CD4-positive, alpha-beta memory T cell (primary cell): Measurements from ENCODE around the gene HOMER1. TPM values are rescaled to one million over a fixed set of nuclear protein-coding genes. Genes with fewer than 3 reads are reported as not detected.

ENCODE experiments used
- CTCF ChIA-PET: fragments of 350-600 bp; sonication (Branson Sonifier 250); formaldehyde crosslinking; loops from one replicate; lab custom pipeline; 2021; ENCODE audit warnings: inconsistent platforms; ENCODE audit not compliant: partially characterized antibody; lab: Charles Lee
- POLR2A ChIA-PET: fragments of 350-600 bp; sonication (Branson Sonifier 250); formaldehyde crosslinking; loops from one replicate; lab custom pipeline; 2021; ENCODE audit not compliant: partially characterized antibody; lab: Charles Lee
- DNase-seq, 5 donors: peaks; one replicate each; pipeline versions ENCODE4 v3.0.0 to v3.0.0-alpha.2; 2020 to 2022; ENCODE audit warnings: mixed read lengths in 1 of 5
- H3K27ac ChIP-seq: one replicate; pipeline ENCODE4 v1.7.0; 2013; ENCODE audit warnings: low read depth, low read length
- H3K27me3 ChIP-seq: 2 replicates; pipeline ENCODE4 v1.7.0; 2013; ENCODE audit warnings: mild to moderate bottlenecking, low read length, moderate library complexity; ENCODE audit not compliant: insufficient read depth
- H3K36me3 ChIP-seq: 2 replicates; pipeline ENCODE4 v1.7.0; 2013; ENCODE audit warnings: mild to moderate bottlenecking, low read length, moderate library complexity; ENCODE audit not compliant: insufficient read depth
- H3K4me1 ChIP-seq: 2 replicates; pipeline ENCODE4 v1.7.0; 2013; ENCODE audit warnings: mild to moderate bottlenecking, low read length, moderate library complexity; ENCODE audit not compliant: insufficient read depth
- H3K4me3 ChIP-seq, 2 donors: one replicate each; pipeline ENCODE4 v1.7.0; 2013; ENCODE audit warnings: low read length in 2 of 2, mild to moderate bottlenecking in 1 of 2
- H3K9me3 ChIP-seq, 2 donors: one replicate each; pipeline ENCODE4 v1.7.0; 2013; ENCODE audit warnings: low read length in 2 of 2, control low read depth in 1 of 2; ENCODE audit not compliant: control insufficient read depth in 1 of 2
- H3K27ac Mint-ChIP-seq, 7 donors: one replicate each; pipeline ENCODE4 v1.8.0; 2020 to 2021; ENCODE audit warnings: mixed read lengths in 7 of 7, mild to moderate bottlenecking in 6 of 7, inconsistent platforms in 3 of 7, moderate library complexity in 3 of 7
- H3K27me3 Mint-ChIP-seq, 2 donors: one replicate each; pipeline ENCODE4 v1.8.0; 2020 to 2021; ENCODE audit warnings: mixed read lengths in 2 of 2
- H3K36me3 Mint-ChIP-seq, 2 donors: one replicate each; pipeline ENCODE4 v1.8.0; 2020 to 2021; ENCODE audit warnings: mixed read lengths in 2 of 2, inconsistent platforms in 1 of 2, mild to moderate bottlenecking in 1 of 2
- H3K4me1 Mint-ChIP-seq, 4 donors: one replicate each; pipeline ENCODE4 v1.8.0; 2020 to 2021; ENCODE audit warnings: mixed read lengths in 4 of 4, mild to moderate bottlenecking in 1 of 4
- H3K4me3 Mint-ChIP-seq, 8 donors: one replicate each; pipeline ENCODE4 v1.8.0; 2020 to 2021; ENCODE audit warnings: mixed read lengths in 8 of 8, mild to moderate bottlenecking in 7 of 8, moderate library complexity in 6 of 8, inconsistent platforms in 3 of 8
- H3K9me3 Mint-ChIP-seq, 8 donors: one replicate each; pipeline ENCODE4 v1.8.0; 2020 to 2021; ENCODE audit warnings: mixed read lengths in 8 of 8, mild to moderate bottlenecking in 5 of 8, inconsistent platforms in 3 of 8, moderate library complexity in 1 of 8
- intact Hi-C: fragments of 100-400 bp; cut with micrococcal nuclease; formaldehyde crosslinking; loops from one replicate; pipeline ENCODE4 v1.15.1; 2023
- polyA plus RNA-seq, 2 donors: library from polyadenylated mRNA; unstranded; fragments of 300-500 nt; fragmentation: Illumina TruSeq; gene quantifications; one replicate each; pipeline ENCODE4 v1.2.3, GENCODE V29; 2021
- total RNA-seq, 2 experiments: library from RNA; stranded (reverse); gene quantifications; one replicate each; pipeline ENCODE4 v1.2.3, GENCODE V29; 2021

The HOMER1 gene
- total and polyA plus RNA-seq, 4 experiments from 2014 or later, result 1.5 to 2.9 (median 1.7) TPM

GRCh38 chr5:79503794-79504495, 10.0 kb downstream of the HOMER1 start:
- H3K9me3 Mint-ChIP-seq, result no peaks in the 10 kb centered on the region
- no peak overlapping the region for H3K4me3 ChIP-seq
- H3K4me1 ChIP-seq, result no peaks in the 10 kb centered on the region
- CTCF ChIA-PET, result no interaction called here
- DNase-seq, result no peak
- no peaks in the 10 kb centered on the region for H3K4me1 Mint-ChIP-seq
- no peaks in the 10 kb centered on the region for H3K27me3 ChIP-seq
- POLR2A ChIA-PET, result no interaction called here
- H3K27ac ChIP-seq, result no peak overlapping the region
- H3K27ac Mint-ChIP-seq, result no peak overlapping the region
- H3K9me3 ChIP-seq, result no peaks in the 10 kb centered on the region
- H3K4me3 Mint-ChIP-seq, result no peak overlapping the region
- H3K27me3 Mint-ChIP-seq, result peaks cover 3 to 11% of the 10 kb centered on the region in 2 donors
- H3K36me3 Mint-ChIP-seq, result no peaks in the 10 kb centered on the region
- H3K36me3 ChIP-seq, result no peaks in the 10 kb centered on the region
- intact Hi-C loops, result no loop called here

- CTCF ChIA-PET, result no interaction called here
- POLR2A ChIA-PET, result no interaction called here
- no peaks in the 10 kb centered on the region for H3K9me3 Mint-ChIP-seq
Observed at GRCh38 chr5:79499640-79500273, 14.2 kb downstream of the HOMER1 start.

GRCh38 chr5:79495311-79495710, 18.6 kb downstream of the HOMER1 start:
- CTCF ChIA-PET, result no interaction called here
- peaks cover 5 to 8% of the 10 kb centered on the region in 2 donors for H3K27me3 Mint-ChIP-seq
- H3K27ac ChIP-seq, result no peak overlapping the region
- no peak for DNase-seq
- H3K27ac Mint-ChIP-seq, result no peak overlapping the region
- no peaks in the 10 kb centered on the region for H3K4me1 Mint-ChIP-seq
- no peaks in the 10 kb centered on the region for H3K4me1 ChIP-seq
- intact Hi-C loops, result no loop called here
- H3K36me3 Mint-ChIP-seq, result no peaks in the 10 kb centered on the region
- H3K36me3 ChIP-seq, result no peaks in the 10 kb centered on the region
- H3K4me3 Mint-ChIP-seq, result no peak overlapping the region
- no peaks in the 10 kb centered on the region for H3K9me3 ChIP-seq
- H3K27me3 ChIP-seq, result no peaks in the 10 kb centered on the region
- H3K4me3 ChIP-seq, result no peak overlapping the region
- POLR2A ChIA-PET, result no interaction called here
- H3K9me3 Mint-ChIP-seq, result no peaks in the 10 kb centered on the region

More at GRCh38 chr5:79499640-79500273, 14.2 kb downstream of the HOMER1 start:
- Mint-ChIP-seq H3K27me3 (peaks cover 0 to under 1% of the 10 kb centered on the region in 2 donors), H3K36me3 (no peaks in the 10 kb centered on the region), H3K4me3 (no peak overlapping the region), H3K27ac (no peak overlapping the region), H3K4me1 (no peaks in the 10 kb centered on the region)
- intact Hi-C loops, result no loop called here
- Histone ChIP-seq H3K9me3 (no peaks in the 10 kb centered on the region), H3K36me3 (no peaks in the 10 kb centered on the region), H3K4me3 (no peak overlapping the region), H3K4me1 (no peaks in the 10 kb centered on the region), H3K27ac (no peak overlapping the region), H3K27me3 (no peaks in the 10 kb centered on the region)
- no peak for DNase-seq

DNA sequence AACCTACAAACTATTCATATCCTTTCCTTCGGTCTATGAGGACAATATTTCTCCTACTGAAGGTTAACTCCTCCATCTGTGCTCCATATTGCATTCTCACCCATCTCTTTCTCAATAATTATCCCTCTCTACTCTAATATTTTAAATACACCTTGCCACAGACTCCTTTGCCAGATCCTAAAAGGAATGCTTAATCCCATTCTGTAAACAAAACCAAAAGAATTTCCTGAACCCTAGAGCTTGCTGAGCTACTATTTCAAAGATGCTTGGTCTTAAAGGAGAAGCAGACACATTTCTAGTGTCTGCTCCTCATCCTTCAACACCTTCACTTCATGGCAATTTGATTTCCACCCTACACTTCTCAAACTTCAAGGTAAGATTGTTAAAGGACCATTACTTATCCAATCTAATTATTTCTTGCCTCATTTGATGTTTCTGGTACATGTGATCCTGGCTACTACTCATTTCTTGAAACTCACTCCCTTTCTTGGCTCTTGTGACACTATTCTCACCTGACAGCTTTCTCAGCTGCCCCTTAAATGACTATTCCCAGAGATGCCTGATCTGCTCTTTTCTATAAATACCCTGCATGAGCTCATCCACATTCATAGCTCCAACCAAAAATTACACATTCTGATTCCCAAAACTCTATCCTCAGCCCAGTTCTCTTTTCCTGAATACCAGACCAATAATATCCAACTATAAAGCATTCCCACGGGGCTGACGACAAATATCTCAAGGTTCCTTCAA, 20.2 kb downstream of the HOMER1 start:
- H3K4me3 Mint-ChIP-seq, result no peak overlapping the region

GRCh38 chr5:79491690-79492317, 22.1 kb downstream of the HOMER1 start:
- Histone ChIP-seq H3K27me3 (no peaks in the 10 kb centered on the region), H3K4me3 (no peak overlapping the region), H3K27ac (no peak overlapping the region), H3K4me1 (no peaks in the 10 kb centered on the region), H3K36me3 (no peaks in the 10 kb centered on the region), H3K9me3 (no peaks in the 10 kb centered on the region)
- no peaks in the 10 kb centered on the region for H3K4me1 Mint-ChIP-seq
- ChIA-PET POLR2A (no interaction called here), CTCF (interaction anchor here (0.6 kb wide), 1 partner anchor 36 kb away, joined by 3 read pairs; no protein-coding TSS in a partner anchor)
- no peak for DNase-seq
- peaks cover 5 to 10% of the 10 kb centered on the region in 2 donors for H3K27me3 Mint-ChIP-seq
- H3K36me3 Mint-ChIP-seq, result no peaks in the 10 kb centered on the region
- no peak overlapping the region for H3K27ac Mint-ChIP-seq
- intact Hi-C loops, result no loop called here
- no peak overlapping the region for H3K4me3 Mint-ChIP-seq
- no peaks in the 10 kb centered on the region for H3K9me3 Mint-ChIP-seq

More for the DNA sequence above, 20.2 kb downstream of the HOMER1 start:
- DNase-seq, result no peak
- Mint-ChIP-seq H3K36me3 (no peaks in the 10 kb centered on the region), H3K9me3 (no peaks in the 10 kb centered on the region), H3K27ac (no peak overlapping the region), H3K27me3 (peaks cover 5 to 8% of the 10 kb centered on the region in 2 donors), H3K4me1 (no peaks in the 10 kb centered on the region)
- intact Hi-C loops, result no loop called here
- Histone ChIP-seq H3K27ac (no peak overlapping the region), H3K36me3 (no peaks in the 10 kb centered on the region), H3K9me3 (no peaks in the 10 kb centered on the region), H3K4me1 (no peaks in the 10 kb centered on the region), H3K4me3 (no peak overlapping the region), H3K27me3 (no peaks in the 10 kb centered on the region)
- ChIA-PET POLR2A (no interaction called here), CTCF (interaction anchor here (1.0 kb wide), 1 partner anchor 18 kb away, joined by 3 read pairs; no protein-coding TSS in a partner anchor)

DNA sequence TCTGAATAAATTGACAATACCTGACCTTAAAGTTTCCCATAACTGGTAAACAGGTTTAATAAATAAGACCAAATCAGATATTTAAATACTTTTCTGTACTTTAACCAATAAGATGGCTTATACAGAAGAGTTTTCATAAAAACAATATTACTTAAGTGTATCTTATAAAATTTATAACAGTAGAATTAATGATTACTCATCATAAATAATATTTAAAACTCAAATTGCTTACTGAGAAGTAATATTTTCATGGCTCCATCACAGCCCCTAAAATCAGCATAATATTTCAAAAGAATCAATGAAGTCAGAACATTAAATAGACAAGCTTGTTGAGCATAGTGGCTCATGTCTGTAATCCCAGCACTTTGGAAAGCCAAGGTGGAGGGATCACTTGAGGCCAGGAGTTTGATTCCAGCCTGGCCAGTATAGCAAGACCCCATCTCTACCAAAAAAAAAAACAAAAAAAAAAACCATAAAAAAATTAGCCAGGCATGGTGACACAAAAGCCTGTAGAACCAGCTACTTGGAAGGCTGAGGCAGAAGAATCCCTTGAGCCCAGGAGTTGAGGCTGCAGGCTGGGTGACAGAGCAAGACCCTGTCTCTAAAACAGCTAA, 23.5 kb downstream of the HOMER1 start:
- Mint-ChIP-seq H3K27me3 (peaks cover 5 to 14% of the 10 kb centered on the region in 2 donors), H3K4me1 (no peaks in the 10 kb centered on the region), H3K27ac (no peak overlapping the region), H3K9me3 (no peaks in the 10 kb centered on the region), H3K36me3 (no peaks in the 10 kb centered on the region), H3K4me3 (no peak overlapping the region)
- DNase-seq, result no peak
- H3K27me3 ChIP-seq, result no peaks in the 10 kb centered on the region
- CTCF ChIA-PET, result no interaction called here
- intact Hi-C loops, result no loop called here
- no peak overlapping the region for H3K27ac ChIP-seq
- no peaks in the 10 kb centered on the region for H3K9me3 ChIP-seq
- H3K36me3 ChIP-seq, result no peaks in the 10 kb centered on the region
- no peaks in the 10 kb centered on the region for H3K4me1 ChIP-seq
- H3K4me3 ChIP-seq, result no peak overlapping the region
- POLR2A ChIA-PET, result no interaction called here
